Umbilical cord (tissue), 2 donors: ENCODE data around the gene MBD4. TPM values are rescaled to one million over a fixed set of nuclear protein-coding genes. Genes with fewer than 3 reads are reported as not detected.
"Not testable (repeated sequence)": the region's sequence is repeated elsewhere in the genome, so short reads cannot be mapped to it uniquely, and the experiment has no call there.

Experiments
- DNase-seq: peaks from one replicate; pipeline ENCODE4 v3.0.0-alpha.2; 2015; ENCODE audit warnings: low spot score
- total RNA-seq: library from RNA; depleted of rRNA; stranded (reverse); fragments of >200 nt; gene quantifications from one replicate; pipeline ENCODE4 v1.2.3, GENCODE V29; 2014; ENCODE audit warnings: low replicate concordance; ENCODE audit not compliant: insufficient read depth

The MBD4 gene
- total RNA-seq, 1 donor from 2014 or later, result 16.4 TPM

- DNase-seq, result no peak
Observed at GRCh38 chr3:129432036-129432435, 7.7 kb downstream of the MBD4 start.

- no peak for DNase-seq
Observed at GRCh38 chr3:129429602-129430001, 10.1 kb downstream of the MBD4 start.

DNA sequence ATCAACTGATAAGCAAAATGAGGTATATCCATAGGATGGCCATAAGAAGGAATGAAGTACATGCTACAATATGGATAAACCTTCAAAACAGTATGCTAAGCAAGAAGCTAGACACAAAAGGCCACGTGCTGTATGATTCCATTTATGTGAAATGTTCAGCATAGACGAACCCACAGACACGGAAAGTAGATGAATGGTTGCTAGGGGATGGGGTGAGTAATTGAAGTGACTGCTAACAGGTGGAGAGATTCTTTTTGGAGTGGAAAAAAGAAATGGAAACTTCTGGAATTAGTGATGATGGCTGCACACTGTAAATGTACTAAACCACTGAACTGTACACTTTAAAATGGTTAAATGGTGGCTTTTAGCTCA is 10.7 kb downstream of the MBD4 start:
- DNase-seq, result no peak

DNA sequence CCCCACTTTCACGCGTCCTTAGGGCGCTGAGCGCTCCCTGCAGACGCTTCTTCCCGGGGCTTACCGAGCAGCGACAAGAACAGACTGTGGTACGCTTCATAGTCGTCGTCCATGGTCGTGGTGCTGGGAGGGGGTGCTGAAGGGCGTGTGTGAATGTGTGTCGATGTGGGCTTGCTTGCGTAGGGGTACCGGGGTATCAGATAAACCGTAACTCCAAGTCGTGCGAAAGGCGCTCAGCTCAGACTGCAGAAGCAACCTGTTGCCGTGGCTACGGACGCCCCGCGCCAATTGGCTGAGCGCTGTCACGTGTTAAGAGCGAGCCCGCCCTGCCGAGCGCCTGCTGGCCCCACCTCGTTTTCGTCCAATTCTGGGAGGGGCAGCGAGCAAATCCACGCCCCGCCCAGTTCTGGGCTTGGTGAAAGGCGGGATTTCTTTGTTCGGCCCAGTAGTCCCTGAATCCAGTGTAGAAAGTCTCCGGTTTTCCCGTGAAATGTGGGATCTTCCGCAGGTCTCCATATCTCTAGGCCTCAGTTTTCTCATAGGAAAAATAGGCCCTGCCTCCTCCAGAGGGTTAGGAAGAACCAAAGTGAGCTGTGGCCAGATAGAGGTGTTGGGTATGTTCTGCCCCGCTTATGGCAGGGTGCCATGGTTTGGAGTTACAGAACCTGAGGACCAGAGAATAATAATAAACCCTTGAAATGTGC is 11.2 kb downstream of the MBD4 start, which contains the start of gene EFCAB12:
TSS of gene EFCAB12 (minus strand) at position 261 of the 704 bp plus-strand sequence. CDS start at position 113, 148 bp downstream.
- peak; percentile 98 for DNase-seq

DNA sequence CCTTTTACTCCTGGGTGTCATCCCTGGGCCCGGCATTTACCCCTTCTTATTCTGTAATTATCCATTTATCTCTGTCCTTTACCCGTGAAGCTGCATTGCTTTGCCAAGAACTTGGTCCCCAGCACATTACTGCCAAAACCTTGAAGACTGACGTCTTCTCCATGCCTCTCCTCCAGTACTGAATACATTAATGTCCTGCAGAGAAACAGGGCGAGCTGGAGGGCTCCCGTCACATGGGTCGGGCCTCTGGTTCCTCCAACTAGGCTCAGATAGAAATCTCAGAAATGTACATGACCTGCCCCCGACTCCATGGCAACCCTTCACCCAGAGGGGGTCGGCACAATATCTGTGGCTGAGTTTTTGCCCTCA is 11.8 kb downstream of the MBD4 start:
- DNase-seq, result no peak

- DNase-seq, result no peak
Observed at GRCh38 chr3:129425619-129426018, 14.1 kb downstream of the MBD4 start.

DNA sequence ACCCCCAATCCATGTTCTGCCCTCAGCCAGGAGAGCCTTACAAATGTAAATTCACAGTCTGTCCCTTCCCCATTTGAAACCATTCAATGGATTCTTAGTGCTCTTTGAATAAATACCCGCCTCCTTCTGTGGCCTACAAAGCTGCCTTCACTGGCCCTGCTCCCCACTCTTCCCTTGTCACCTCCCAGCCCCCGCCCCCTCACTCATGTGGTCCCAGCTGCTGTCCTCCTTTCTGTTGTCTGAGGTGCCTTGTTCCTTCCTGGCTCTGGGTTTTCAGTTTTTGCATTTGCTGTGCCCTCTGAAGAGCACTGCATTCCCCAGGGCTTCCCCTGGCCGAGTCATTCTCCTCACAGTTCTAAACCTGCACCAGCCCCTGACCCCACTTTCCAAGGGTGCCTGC is 14.5 kb downstream of the MBD4 start:
- DNase-seq, result no peak

GRCh38 chr3:129424185-129424841 is 15.4 kb downstream of the MBD4 start:
- DNase-seq, result peak; percentile 16

- DNase-seq, result no peak
Observed at GRCh38 chr3:129422897-129423296, 16.9 kb downstream of the MBD4 start.

DNA sequence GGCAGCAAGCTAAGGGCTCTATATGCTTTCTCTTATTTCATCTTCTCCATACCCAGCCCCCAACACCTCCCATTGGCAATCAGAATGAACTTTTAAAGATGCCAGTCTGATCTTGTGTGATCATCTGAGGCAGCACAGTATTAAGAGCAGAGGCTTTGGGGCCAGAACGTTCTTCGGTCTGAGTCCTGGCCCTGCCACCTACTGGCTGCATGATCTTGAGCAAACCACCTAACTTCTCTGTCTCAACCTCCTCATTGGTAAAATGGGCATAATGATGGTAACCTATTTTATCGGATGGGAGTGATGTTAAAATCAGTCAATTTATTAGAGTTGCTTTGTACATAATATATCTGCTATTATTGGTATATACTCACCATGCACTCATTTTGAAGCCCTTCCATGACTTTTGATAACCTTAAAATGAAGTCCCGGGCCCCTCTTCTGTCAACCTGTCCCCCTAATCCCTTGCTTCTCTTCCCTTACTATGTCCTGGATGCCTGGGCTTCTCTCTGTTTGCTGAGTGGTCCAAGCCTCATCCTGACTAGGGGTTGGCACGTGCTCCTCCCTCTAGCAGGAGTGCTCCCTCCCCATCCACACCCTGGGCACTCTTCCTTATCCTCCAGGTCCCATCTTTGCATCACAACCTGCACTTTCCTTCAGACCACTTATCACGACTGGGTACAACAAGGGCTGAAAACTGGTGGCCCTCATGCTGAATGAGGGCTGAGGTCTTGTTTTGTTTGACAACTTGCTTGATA is 17.6 kb downstream of the MBD4 start:
- no peak for DNase-seq

GRCh38 chr3:129421236-129421883 is 18.4 kb downstream of the MBD4 start:
- DNase-seq, result no peak

GRCh38 chr3:129419476-129419875 is 20.3 kb downstream of the MBD4 start:
- DNase-seq, result no peak

DNA sequence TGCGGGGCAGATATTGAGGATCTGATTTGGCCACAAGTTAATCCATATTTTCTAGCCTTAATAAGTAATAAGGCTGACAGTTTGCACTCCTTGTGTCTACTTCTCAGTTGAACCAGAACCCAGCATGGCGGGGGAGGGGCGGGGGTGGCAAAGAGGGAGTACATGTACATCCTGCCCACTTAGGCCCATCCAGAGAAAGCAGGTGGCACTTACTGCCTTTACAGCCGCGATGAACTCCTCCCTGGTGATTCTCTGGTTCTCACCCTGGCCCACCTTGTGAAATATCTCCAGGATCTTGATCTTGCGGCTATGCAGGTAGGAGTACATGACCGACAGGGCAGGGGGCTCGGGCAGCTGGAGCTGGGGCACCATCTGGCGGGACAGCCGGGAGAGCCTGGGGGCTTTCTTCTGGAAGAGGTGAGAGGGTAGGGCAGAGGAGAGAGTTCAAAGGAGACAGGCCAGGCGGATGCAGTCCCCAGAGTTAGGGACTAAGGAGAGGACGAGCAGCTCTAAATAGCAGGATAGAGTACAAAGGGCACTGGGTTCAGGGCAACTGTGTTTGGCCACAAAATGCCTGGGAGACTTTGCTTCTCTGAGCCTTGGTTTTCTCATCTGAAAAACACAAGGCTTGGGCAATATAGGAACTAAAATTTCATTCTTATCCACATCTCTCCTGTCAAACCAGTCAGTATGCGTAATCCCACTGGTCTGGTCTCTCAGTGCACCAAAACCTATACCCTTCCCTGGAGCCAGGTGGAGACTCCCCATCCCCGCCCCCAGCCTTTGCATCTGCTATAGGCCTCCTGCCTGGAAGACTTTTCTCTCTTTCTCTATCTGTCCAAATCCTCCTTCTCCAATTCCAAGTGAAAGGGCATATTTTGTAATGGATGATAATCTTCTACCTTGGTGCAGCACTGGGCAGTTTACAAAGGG is 21.4 kb downstream of the MBD4 start:
- DNase-seq, result no peak

GRCh38 chr3:129417326-129417725 is 22.4 kb downstream of the MBD4 start:
- peak; percentile 49 for DNase-seq

- DNase-seq, result no peak
Observed at GRCh38 chr3:129416415-129416814, 23.3 kb downstream of the MBD4 start.

DNA sequence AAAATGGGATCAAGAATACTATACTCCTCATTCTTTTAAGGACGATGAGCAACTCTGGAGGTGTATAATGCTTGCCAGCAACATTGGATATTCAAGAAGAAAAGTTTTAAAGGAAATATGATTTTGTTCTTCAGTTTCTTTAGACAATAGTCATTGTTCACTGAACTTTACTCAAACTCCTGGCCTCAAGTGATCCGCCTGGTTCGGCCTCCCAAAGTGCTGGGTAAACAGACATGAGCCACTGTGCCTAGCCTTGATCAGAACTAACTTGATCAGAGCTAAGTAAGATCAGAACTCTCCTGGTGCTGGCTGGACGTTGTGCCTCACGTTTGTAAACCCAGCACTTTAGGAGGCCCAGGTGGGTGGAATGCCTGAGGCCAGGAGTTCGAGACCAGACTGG is 23.9 kb downstream of the MBD4 start:
- no peak for DNase-seq

DNA sequence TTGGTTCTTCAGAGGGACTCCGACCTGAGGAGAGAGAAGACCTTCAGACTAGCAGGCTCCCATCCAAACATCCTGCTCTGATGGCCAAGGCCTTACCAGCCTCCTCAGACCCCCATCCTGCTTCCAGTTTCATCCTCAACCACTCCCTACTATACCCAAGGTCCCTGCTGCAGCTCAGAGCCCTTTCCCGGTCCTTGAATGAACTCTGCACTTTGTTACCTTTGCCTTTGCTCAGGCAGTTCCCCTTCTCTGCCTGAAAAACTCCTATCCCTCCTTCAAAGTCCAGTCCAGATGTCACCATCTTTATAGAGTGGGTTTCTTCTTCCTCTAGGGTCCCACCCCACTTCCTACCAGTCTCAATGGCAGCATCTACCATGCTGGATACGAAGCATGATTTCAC is 24.4 kb downstream of the MBD4 start:
- DNase-seq, result no peak

GRCh38 chr3:129413687-129414506 is 25.9 kb downstream of the MBD4 start:
- DNase-seq, result peak; percentile 26

DNA sequence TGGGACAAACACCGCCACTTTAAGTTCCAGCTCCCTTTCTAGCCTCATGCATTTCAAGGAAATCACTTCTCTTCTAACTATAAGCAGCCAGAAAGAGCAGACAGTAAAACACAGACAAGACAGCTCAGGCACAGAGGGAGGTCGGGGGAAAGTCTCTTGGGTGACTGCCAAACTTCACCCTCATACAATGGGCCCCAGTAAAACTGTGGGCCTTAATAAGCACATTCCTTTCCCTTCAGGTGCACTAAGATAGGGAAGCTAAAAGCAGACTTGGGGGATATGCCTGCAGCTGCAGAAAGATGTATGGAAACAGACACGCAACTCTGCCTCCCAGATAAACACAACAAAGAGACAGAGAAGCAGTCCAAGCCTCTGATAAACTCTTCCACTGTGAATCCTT is 26.5 kb downstream of the MBD4 start:
- DNase-seq, result not testable (repeated sequence)

- DNase-seq, result peak; percentile 36
Observed at GRCh38 chr3:129412542-129413198, 27.1 kb downstream of the MBD4 start.
